Measurements from ENCODE around the gene FHOD3. TPM values are rescaled to one million over a fixed set of nuclear protein-coding genes. Genes with fewer than 3 reads are reported as not detected.

Gene FHOD3
- total and polyA plus RNA-seq, 2 of the 8 experiments (the other 6 are each of a cell fraction or from before 2014, with no cell fraction given), result 9.7 to 10.5 TPM

DNA sequence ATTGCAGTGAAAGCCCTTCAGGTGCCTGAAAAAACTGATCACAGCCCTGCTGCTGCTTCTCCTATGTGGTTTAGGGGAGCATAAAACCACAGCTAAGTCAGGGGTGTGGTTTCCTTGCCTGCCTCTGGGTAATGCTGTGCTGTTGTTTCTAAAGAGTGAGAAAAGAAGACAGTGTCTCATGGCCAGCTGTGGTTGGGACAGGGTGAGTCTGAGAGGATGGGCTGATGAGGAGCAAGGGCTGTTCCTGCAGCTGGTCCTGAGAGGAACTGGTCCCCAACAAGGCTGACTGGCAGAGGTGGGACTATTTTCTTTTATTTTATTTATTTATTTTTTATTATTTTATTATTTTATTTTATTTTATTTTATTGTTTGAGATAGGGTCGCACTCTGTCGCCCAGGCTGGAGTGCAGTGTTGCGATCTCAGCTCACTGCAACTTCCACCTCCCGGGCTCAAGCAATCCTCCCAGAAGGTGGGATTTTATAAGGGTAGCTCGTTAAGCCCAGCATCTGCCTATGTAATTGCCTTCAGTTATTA is 236.7 kb downstream of the FHOD3 start (continued):
- TF ChIP-seq CBX5 (IDR thresholded peaks at IDR 0.05; ENCODE audit: low read depth, low read length) (no peak), KDM1A (IDR thresholded peaks at IDR 0.05; ENCODE audit: borderline replicate concordance, low read length) (no peak), NANOG (IDR thresholded peaks at IDR 0.05; ENCODE audit: insufficient read depth, low read depth, low read length, poor library complexity, severe bottlenecking) (no peak), SIRT6 (IDR thresholded peaks at IDR 0.05; ENCODE audit: low read length) (no peak), ATF2 (IDR thresholded peaks at IDR 0.05; ENCODE audit: low read length) (no peak)
